Vagina (tissue), 2 donors: Measurements from ENCODE around the gene SDHAF1.

Source experiments
- CTCF ChIP-seq, 3 experiments: fragments of 450-650 bp in 2 of 3; fragments of 200-600 bp in 1 of 3; sonication (generic) in 1 of 3; IDR thresholded peaks; one replicate each; pipeline ENCODE4 v1.5.1; 2017 to 2019; ENCODE audit warnings: antibody characterized with exemption in 3 of 3, mild to moderate bottlenecking in 2 of 3, moderate library complexity in 2 of 3
- POLR2AphosphoS5 ChIP-seq, 2 donors: sonication (generic); formaldehyde crosslinking; IDR thresholded peaks; one replicate each; pipeline ENCODE4 v1.9.0; 2017; ENCODE audit warnings: antibody characterized with exemption in 2 of 2, mild to moderate bottlenecking in 2 of 2, low read depth in 1 of 2; ENCODE audit not compliant: insufficient read depth in 1 of 2

GRCh38 chr19:35992907-35993765 is 1.9 kb upstream of the SDHAF1 start:
- TF ChIP-seq POLR2AphosphoS5 (IDR thresholded peaks at IDR 0.05; ENCODE audit: insufficient read depth in 1 of 2, low read depth in 1 of 2) (no peak), CTCF (IDR thresholded peaks at IDR 0.05) (no peak)
